SJSA1 (cell line): ENCODE results near the gene STYX. TPM values are rescaled to one million over a fixed set of nuclear protein-coding genes. Genes with fewer than 3 reads are reported as not detected.

Experiments used
- DNase-seq, 2 experiments: peaks; one replicate each; pipeline ENCODE4 v3.0.0-alpha.2; 2015 to 2020; ENCODE audit warnings: low spot score in 2 of 2, low read depth in 1 of 2
- H3K27ac ChIP-seq: fragments of 250-450 bp; sonication (Bioruptor Pico); 2 replicates; pipeline ENCODE4 v1.5.1; 2020; ENCODE audit warnings: mild to moderate bottlenecking, moderate library complexity
- H3K27me3 ChIP-seq: fragments of 250-450 bp; sonication (Bioruptor Pico); replicated peaks from 2 replicates; pipeline ENCODE4 v1.5.1; 2020; ENCODE audit warnings: mild to moderate bottlenecking, moderate library complexity
- H3K36me3 ChIP-seq: fragments of 250-450 bp; sonication (Bioruptor Pico); 2 replicates; pipeline ENCODE4 v1.5.1; 2020; ENCODE audit warnings: mild to moderate bottlenecking
- H3K4me1 ChIP-seq: fragments of 250-450 bp; sonication (Bioruptor Pico); replicated peaks from 2 replicates; pipeline ENCODE4 v1.6.1; 2021; ENCODE audit warnings: mild to moderate bottlenecking
- H3K4me3 ChIP-seq: fragments of 250-450 bp; sonication (Bioruptor Pico); 2 replicates; pipeline ENCODE4 v1.5.1; 2020; ENCODE audit warnings: mild to moderate bottlenecking
- H3K9me3 ChIP-seq: fragments of 250-450 bp; sonication (Bioruptor Pico); replicated peaks from 2 replicates; pipeline ENCODE4 v1.5.1; 2020; ENCODE audit warnings: mild to moderate bottlenecking
- total RNA-seq: library from RNA; depleted of rRNA; stranded (reverse); fragments of >200 nt; shearing (Covaris generic); gene quantifications from 2 replicates; pipeline ENCODE4 v1.2.3, GENCODE V29; 2014; rRNA removed

The STYX gene
- total RNA-seq, 1 experiment from 2014 or later = 14.8 TPM

- Histone ChIP-seq H3K27me3 (no peaks in the 10 kb centered on the region), H3K4me3 (no peak overlapping the region), H3K9me3 (no peaks in the 10 kb centered on the region), H3K36me3 (no peaks in the 10 kb centered on the region), H3K4me1 (peaks cover 4% of the 10 kb centered on the region; the same call in 1 of the 2 replicates), H3K27ac (no peak overlapping the region)
- no peak for DNase-seq
Observed at GRCh38 chr14:52824462-52824861, 94.5 kb downstream of the STYX start.

Other genes with a start within 250 kb of the STYX start
- 7.6 and 7.7 TPM in 2 replicates for gene TXNDC16, start 177.7 kb upstream of the STYX start, total RNA-seq
- 2.8 and 4.1 TPM in 2 replicates for gene GPR137C, start 177.3 kb upstream of the STYX start, total RNA-seq
- gene ERO1A, start 34.6 kb upstream of the STYX start, total RNA-seq = 64.4 and 81.4 TPM in 2 replicates
- gene PSMC6, start 23.0 kb upstream of the STYX start, total RNA-seq = 168 and 216 TPM in 2 replicates
- gene GNPNAT1, start 61.4 kb downstream of the STYX start, total RNA-seq = 28.3 and 36.0 TPM in 2 replicates
- gene FERMT2, start 220.9 kb downstream of the STYX start, total RNA-seq = 164 and 207 TPM in 2 replicates